Measurements from ENCODE around the gene SDSL.

DNA sequence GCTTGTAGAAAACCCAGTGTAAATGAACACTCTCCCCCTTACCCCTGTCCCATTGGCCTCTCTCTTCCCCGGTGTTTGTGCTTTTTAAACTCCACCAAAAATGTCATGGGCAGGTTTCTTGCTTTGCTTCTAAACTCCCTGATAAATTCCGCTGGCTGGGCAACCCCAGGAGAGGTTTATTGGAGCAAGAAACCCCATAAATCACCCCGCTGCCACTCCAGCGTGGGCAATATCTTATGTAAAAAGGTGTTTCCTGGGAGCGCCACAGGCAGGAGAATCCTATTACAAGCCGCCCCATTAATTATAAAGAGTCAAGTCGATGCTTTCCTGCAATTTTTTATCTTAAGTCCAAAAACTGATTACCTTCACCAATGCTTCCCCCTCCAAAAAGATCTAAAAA lies 26.7 kb downstream of the SDSL start:
- no peak for TF ChIP-seq CTCF (IDR thresholded peaks at IDR 0.05)
- TF ChIP-seq EP300 (IDR thresholded peaks at IDR 0.05) = no peak
- TF ChIP-seq POLR2A (IDR thresholded peaks at IDR 0.05) = no peak
- no peak for TF ChIP-seq POLR2AphosphoS5 (IDR thresholded peaks at IDR 0.05)

Data from sigmoid colon (tissue), 4 donors.